HL-60/S4 (cell line): ENCODE measurements around the gene PTPRN2.

Experiments
- in situ Hi-C: fragments of 300-500 bp; cut with MboI; formaldehyde crosslinking; loops from 2 replicates; pipeline ENCODE4 v1.14.3; 2022; ENCODE audit warnings: low sequenced_read_pairs

Gene PTPRN2

DNA sequence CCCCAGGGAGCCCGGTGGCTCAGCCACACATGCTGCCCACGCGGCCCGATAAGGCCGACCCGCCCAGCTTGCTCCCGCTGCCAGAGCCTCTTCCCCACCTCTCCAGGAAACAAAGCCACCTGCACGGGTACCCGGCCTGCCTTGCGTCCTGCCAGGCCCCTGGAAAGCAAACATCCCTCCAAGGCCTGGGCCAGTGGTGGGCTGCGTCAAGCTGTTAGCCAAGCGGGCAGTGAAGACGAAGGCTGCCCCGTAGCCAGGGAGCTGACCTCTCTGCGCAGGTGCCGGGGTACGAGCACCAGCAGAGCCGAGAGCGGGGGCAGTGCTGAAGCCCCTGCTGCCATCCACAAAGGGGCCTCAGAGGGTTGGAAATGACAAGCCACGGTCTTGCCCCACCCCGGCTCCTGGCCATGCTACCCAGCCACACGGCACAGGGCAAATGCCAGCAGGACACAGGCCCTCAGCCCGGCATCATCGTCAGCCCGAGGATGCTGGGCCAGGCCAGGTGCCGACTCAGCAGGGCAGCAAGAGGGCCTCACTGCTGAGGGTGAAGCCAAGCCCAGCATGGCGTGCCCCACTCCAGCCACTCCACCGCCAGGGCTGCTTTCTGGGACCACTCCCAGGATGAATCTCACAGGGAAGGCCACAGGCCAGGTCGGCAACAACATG, 140.0 kb downstream of the PTPRN2 start:
- in situ Hi-C loops: no loop called here

DNA sequence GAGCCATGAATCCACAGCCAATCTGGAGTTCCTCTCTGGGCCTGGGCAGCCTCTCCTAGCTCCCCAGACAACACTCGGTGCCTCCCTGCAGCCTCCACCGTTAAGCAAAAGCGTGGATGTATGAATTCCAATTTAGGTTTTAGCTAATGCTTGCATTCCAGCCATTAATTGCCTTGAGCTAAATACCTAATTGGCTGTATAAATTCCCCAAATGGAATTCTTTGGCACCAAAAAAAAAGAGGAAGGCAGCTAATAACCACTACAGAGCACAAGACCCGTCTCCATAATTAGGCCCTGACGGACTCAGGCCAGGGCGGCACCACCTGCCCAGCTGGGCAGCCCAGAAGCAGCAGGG, 140.5 kb downstream of the PTPRN2 start:
- in situ Hi-C loops: no loop called here

DNA sequence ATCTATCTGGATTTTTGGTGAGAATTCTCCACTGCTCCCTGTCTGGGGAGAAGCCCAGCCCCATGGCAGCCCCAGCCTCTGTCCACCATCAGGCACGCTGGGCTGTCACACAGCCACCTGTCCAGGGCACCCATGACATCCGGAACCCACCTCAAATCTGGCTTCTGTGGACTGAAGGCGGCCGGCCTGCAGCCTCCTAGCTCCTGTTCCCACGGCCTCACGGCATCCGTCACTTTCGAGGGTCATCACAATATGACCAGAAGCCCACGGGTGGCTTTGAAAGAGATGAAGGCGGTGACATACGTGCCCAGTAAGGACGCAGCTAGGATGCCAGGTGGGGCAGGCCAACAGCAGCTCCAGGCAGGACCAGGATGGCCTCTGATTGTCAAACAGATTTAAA, 140.9 kb downstream of the PTPRN2 start:
- in situ Hi-C loops: no loop called here

DNA sequence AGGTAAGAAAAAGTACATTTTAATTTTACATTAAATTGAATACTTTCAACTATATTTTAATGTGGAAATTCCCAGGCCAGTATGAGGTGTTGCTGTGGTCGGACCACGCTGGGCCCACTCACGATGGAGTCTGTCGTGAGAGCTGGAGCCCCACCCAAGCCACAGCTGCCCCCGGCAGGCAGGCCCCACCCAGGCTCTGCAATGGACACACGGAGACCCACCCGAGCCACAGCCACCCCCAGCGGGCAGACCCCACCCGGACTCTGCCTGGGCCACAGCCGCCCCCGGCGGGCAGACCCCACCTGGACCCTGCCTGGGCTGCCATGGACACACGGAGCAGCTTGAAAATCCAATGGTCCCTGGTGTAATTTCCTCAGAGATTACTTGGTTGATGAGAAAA, 141.3 kb downstream of the PTPRN2 start:
- in situ Hi-C loops: no loop called here

DNA sequence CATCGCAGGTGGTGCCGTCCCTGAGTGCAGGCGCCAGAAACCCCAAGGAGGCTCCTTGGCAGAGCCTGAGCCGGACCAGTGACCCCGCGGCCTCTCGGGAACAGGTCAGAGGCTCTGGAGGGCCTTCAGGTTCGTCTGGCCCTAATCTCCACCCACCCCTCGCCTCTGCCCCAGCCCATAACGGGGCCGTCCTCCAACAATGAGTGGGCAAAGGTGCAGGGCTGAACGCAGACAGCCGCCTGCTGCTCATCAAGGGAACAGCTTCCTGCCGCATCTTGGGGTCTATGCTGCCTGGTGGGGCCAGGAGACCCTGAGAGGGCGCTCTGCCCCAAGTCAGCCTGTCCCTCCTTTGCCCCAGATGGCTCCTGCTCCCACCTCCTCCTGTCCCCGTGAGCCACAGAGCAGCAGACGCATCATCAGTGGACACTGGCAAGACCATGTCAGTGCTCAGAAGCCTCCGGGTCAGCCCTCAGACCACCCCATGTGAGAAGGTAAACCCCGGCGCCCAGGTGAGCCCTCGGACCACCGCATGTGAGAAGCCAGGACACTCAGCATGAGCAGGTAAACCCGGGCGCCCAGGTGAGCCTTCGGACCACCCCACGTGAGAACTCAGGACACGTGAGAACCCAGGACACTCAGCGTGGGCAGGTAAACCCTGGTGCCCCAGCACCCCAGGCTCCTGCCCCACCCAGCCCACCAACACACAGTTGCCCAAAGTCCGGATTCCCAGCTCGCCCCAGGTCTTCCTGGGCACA, 142.0 kb downstream of the PTPRN2 start:
- in situ Hi-C loops: no loop called here

DNA sequence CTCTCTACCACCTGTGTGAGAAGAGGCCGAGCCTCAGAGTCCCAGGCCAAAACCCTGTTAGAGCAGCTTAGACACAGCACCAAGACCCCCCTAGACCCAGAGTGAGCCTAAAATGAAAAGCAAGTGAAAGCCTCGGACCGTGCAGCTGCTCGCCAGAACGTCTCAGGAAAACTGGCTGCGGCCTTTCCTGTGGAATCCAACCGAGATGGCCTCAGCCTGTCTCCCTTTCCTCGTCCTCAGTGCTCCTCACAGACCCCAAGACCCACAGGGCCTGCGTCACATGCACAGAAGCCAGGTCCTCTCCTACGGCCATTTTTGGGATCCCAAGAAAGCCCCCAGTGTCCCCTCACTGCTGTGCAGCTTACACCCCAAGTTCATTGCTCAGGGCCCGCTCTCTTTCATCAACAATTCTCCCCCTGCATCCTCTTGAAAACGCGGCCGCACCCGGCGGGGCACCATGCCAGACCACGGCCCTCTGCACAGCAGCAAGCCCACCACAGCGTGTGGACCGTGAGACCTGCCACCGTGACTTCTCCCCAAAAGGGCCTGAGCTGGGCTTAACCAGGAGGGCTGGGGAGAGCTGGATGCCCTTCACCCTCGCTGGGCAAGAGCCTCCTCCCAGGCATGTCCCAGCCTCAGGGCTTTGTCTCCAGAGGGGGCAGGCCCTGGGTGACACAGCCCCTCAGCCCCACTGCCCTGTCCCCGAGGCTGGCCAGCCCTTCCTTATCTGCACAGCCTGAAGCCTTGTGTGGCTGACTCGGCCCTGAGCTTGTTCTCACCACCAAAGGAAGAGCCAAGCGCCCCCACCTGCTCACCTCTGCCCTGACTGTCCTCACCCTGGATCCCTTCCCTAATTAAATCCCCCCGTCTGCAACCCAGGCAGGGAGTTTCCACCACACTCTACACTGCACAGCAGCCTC, 142.9 kb downstream of the PTPRN2 start:
- in situ Hi-C loops: no loop called here

DNA sequence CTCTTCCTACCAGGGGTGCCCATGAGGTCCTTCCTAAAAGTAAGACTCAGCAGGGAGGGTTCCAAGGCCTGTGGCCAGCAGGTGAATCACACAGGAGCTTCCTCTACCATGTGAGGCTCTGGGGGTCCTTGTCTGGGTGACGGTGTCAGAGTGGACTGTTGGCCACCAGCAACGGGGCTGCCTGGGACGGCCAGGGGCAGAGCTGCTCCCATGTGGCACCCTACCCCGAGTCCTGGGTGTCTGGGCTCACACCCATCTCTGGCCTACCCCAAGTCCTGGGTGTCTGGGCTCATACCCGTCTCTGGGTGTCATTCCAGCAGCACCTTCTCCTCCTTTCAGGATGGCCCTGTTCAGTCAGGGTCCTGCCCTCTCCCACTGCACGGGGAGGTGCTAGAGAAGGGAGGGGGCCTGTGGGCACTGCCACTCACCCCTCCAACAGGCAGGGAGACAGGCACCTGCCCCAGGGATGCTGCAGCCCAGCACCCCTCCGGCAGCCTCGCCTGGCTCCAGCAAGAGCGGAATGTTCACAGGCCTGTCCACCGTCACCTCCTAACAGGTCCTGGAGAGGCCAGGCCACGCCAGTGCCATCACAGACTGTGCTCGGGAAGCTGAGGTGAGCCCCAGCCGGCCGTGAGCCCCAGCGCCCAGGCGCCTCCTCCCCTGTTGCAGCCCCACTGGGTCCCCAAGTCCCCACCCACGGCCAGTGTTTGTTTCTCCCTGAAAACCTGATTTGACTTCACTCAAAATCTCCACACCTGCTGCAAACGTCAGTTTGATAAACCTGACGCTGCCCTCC, 143.7 kb downstream of the PTPRN2 start:
- in situ Hi-C loops: no loop called here

DNA sequence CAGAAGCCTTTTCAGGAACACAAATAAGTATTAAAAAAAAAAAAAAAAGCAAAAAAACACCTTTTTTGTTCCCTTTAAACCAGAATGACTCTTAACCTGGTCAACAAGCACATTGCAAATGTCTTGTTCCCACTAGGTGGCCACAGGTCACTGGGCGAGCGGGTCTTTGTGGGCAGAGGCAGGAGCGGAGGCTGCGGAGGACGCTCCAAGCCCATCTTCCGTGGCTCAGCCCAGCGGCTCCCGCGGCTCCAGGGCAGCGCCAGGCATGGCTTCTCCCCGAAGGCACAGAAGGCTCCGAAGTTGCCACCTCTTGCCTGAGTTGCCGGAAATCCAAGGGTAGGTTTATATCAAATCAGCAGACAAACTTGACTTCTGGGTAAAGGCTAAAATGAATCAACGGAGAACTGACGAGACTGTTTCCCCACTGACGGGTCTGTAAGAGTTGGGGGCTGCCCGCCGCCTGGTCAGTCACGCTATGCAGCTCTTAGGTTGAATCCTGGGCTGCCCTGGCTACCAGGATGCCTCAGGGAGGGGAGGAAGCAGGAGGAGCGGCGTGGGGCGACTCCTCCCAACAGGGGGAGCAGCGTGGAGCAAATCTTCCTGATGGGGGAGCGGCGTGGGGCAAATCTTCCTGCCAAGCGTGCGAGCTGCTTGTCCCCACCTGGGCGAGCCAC, 144.5 kb downstream of the PTPRN2 start:
- in situ Hi-C loops: no loop called here

DNA sequence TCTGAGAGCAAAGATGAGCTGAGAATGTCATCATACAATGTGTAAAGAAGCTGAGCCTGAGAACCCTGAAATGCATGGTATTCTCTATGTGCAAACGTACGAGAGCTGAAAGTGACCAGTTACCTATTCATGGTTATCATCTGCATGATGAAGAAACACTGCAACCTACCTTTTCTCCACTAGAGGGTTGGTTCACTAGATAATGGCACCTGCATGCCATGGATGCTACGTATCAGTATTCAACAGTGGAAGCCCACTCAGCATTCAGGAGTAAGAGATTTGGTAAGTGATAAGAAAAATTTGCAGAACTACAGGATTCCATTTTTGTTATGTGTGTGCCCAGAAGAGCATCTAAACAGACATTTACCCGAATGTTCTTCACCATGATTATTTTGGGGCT, 145.4 kb downstream of the PTPRN2 start:
- in situ Hi-C loops: no loop called here

DNA sequence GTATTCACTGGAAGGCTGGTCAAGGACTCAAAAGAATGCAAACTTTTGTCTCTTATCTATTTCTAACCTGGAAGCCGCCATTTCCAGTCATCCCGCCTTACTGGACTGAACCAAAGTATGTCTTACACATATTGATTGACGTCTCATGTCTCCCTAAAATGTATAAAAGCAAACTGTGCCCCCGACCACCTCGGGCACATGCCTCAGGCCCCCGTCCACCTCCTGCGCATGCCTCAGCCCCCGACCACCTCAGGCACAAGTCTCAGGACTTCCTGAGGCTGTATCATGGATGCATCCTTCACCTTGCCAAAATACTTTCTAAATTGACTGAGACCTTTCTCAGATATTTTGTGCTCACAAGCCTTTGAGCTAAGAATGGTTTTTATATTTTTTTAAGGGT, 148.6 kb downstream of the PTPRN2 start:
- in situ Hi-C loops: no loop called here

DNA sequence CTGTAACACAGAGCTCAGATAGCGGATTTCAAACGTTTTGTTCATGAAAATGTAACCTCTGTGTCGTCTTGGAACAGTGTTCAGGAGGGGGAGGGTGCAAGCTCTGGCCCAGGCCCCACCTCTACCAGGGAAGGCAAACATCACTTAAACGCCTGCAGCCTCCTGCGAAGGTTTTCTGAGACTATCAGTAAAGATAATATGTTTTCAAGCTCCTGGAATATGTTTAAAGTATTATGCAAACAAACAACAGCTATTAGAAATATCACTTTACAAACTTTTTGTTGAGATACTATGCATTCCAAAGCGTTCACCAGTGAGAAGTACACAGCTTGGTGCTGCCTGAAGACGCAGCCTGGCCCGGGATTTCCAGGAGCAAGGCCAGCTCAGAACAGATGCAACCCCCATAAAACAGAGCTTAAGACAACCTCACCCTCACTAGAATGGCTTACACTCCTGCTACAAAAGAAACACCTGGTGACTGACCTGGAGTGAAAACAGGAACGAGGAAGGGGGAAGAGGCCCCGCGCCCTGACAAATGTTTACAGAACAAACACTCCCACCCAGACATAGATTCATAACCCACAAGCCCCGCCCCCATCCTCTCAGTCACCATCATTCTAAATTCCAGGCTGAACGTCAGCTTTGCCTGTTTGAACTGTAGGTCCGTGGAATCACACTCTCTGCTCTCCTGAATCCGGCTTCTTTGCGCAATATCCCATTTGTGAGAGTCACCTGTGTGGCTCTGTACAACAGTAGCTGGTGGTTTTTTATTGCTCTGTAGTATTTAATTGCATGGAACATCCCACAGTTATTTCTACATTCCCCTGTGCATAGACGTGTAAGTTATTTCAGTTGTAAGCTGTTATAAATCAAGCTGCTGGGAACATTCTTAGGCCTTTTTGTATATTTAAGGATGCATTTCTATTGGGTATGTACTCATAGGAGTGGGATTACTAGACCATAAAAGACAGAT, 155.0 kb downstream of the PTPRN2 start:
- in situ Hi-C loops: no loop called here

DNA sequence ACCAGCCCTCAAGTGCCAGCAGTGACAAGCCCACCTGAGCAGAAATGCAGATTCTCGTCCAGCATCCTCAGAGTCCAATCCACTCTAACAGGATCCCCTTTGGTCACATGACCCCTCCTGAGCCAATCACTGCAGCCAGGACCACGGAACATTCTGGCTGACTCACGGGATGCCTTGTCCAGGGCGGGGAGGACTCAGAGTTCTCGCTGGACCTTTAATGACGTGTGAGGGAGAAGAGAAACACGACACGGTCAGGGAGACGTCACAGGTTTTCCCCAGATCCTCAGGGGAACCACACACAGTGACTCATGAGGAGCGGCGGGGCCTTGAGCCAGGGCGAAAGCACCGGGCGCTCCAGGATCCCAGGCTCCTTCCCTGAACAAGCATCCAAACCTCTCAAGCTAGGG, 155.7 kb downstream of the PTPRN2 start:
- in situ Hi-C loops: no loop called here

DNA sequence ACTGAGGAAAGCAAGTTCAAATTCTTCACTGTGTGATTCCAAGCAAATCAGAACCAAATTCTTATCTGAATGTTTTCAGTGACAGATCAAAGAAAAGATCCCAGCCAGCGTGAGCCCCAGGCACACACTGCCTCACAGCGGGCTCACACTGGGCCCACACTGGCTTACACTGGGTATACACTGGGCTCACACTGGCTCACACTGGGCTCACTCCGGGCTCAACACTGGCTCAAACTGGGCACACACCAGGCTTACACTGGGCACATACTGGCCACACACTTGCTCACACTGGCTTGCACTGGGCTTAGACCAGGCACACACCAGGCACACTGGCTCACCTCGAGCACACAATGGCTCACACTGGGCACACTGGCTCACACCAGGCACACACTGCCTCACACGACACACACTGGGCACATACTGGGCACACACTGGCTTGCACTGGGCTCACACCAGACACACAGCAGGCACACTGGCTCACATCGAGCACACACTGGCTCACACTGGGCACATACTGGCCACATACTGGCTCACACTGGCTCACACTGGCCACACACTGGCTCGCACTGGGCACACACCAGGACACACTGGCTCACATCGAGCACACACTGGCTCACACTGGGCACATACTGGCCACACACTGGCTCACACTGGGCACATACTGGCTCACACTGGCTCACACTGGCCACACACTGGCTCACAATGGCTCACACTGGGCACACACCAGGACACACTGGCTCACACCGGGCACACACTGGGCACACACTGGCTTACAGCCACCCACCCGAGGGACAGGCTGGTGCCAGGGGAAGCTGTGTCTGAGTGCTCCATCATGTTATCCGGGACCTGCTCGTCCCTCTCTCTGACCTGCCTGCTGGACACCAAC, 156.3 kb downstream of the PTPRN2 start:
- in situ Hi-C loops: no loop called here

DNA sequence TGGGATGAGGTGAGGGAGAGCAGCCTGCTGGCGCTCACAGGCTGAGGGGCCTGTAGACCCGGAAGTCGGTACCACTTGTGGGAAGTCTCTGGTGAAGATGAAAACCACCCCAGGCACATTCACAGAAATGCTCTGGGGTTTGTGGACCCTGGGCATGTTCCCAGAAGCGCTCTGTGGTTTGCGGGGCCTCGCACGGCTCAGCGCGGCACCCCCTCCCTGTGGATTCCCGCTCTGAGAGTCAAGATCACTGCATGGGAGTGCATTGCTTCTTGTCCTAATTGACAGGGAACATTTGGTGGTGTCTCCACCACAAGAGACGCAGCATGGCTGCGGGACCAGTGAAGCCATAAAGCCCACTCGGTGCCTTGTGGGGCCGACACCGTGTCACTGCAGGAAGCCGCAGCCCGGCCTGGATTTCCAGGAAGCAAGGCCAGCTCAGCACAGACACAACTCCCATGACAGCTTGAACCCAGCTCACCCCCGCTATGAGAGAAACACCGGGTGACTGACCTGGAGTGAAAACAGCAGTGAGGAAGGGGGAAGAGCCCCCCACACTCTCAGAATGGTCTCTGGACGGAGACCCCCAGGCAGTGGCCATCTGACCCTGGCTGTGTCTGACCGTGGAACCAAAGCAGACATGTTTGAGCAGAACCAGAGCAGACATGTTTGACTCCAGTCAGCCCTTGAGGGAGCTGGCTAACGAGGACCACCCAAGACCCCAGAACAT, 157.2 kb downstream of the PTPRN2 start:
- in situ Hi-C loops: no loop called here

DNA sequence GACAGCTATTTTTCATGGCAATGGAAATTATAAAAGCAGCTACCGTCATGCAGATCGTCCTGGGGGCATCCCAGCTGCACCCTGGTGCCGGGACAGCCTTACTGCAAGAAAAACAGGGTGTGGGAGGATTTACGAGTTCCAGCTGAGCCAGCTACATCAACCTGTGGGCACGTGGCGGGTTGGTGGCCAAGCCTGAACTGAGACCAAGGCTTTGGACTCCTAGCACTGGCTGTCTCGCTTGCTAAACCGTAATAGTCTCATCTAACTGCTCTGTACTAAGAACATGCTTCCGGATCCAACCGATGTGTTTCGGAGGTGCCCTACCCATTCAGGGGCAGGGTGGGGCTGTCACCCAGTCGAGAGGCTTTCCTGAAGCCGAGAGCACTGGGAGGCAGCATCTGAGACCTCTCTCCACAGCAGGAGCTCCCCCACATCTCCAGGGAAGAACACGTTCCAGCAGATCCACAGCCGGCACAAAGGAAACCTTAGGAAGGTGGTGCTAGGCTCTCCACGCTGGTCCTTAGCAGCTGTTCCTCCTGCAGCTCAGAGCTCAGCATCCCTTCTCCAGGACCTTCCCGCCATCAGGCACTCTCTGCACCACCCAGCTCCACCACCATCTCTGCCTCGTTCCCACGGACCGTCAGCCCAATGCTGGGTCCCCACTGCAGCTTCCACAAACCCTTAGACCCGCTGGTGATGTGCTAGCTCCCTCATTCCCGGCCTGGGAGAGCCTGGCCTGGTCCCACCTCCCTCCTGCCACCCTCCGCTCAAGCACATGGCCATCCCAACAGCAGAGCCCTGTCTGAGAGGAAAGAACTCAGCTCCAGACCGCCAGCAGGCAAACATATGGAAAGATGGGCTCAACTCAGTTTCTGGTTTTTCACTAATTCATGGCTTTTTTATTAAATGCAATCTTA, 158.5 kb downstream of the PTPRN2 start:
- in situ Hi-C loops: no loop called here

DNA sequence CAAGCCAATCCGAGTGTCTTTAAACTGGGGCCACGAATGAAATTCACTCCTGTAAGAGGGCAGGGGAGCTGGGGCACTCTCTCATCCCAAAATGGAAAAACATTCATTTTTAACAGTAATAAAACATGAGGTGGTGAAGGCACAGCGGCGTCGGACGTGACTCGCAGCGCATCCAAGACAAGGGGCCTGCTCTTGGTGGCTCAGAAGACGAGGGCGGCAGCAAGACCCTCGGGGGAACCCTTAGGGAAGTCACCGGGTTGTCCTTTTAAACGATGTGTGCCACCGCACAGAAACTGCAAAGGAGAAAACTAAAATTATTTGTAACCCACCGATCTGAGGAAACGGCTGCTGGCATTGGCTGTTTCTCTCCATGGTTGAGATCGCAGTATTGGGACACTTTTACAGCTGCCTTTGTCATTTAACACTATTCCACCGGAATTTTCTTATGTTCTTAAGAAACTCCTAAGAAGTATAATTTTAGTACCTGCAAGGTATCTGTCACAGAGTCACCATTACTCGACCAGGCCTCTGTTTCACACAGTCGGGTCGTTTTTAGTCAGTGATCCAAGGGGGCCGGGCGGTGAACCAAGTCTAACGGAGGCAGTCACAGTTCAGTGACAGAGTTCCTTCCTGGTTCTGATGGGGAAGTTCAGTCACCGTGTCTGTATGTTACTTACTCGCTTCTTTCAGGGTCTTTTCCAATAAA, 159.3 kb downstream of the PTPRN2 start:
- in situ Hi-C loops: no loop called here
